Colonic mucosa (tissue), 4 donors: Measurements from ENCODE around the gene IBTK. TPM values are rescaled to one million over a fixed set of nuclear protein-coding genes. Genes with fewer than 3 reads are reported as not detected.
"Not testable (repeated sequence)": the region's sequence is repeated elsewhere in the genome, so short reads cannot be mapped to it uniquely, and the experiment has no call there.

Source experiments
- DNase-seq: peaks from one replicate; pipeline ENCODE4 v3.0.0-alpha.2; 2020
- H3K27ac ChIP-seq: fragments of 200-600 bp; one replicate; pipeline ENCODE4 v1.8.0; 2021
- H3K27me3 ChIP-seq: fragments of 200-600 bp; one replicate; pipeline ENCODE4 v1.8.0; 2021
- H3K36me3 ChIP-seq: fragments of 200-600 bp; one replicate; pipeline ENCODE4 v1.8.0; 2021
- H3K4me1 ChIP-seq: fragments of 200-600 bp; one replicate; pipeline ENCODE4 v1.8.0; 2021; ENCODE audit warnings: mild to moderate bottlenecking
- H3K4me3 ChIP-seq: fragments of 200-600 bp; one replicate; pipeline ENCODE4 v1.8.0; 2021
- H3K9ac ChIP-seq, 2 donors: one replicate each; pipeline ENCODE4 v1.7.0; 2013; ENCODE audit warnings: control low read depth in 2 of 2, low read depth in 2 of 2, low read length in 2 of 2
- H3K9me3 ChIP-seq: fragments of 200-600 bp; one replicate; pipeline ENCODE4 v1.8.0; 2021
- CTCF ChIP-seq: fragments of 200-600 bp; IDR thresholded peaks from one replicate; pipeline ENCODE4 v1.8.0; 2022; ENCODE audit warnings: antibody characterized with exemption, mild to moderate bottlenecking
- intact Hi-C: fragments of 100-400 bp; cut with DNase I; formaldehyde crosslinking; loops from one replicate; pipeline ENCODE4 v1.14.1; 2022
- total RNA-seq, 2 donors: library from RNA; stranded (reverse); fragmentation: NEBNext Ultra II Directional in 1 of 2; extraction: Animal tissue kit (Norgen Biotek cat#: 25700) in 1 of 2; gene quantifications; one replicate each; pipeline ENCODE4 v1.2.1, GENCODE V29; 2021
- donor health status: healthy.
- donor health status: DM: no; HTN: no; CAD: no.
- donor health status: DM: no; HTN: no; CAD: no.

Gene IBTK
- total RNA-seq, 2 donors from 2014 or later = 37.5 to 39.8 TPM

GRCh38 chr6:82204020-82204419, 43.5 kb downstream of the IBTK start:
- H3K27ac ChIP-seq = no peak overlapping the region
- H3K9me3 ChIP-seq = no peaks in the 10 kb centered on the region
- DNase-seq = no peak
- no peak overlapping the region for H3K9ac ChIP-seq
- H3K36me3 ChIP-seq = peaks cover 9% of the 10 kb centered on the region
- no peak for TF ChIP-seq CTCF
- H3K27me3 ChIP-seq = no peaks in the 10 kb centered on the region
- H3K4me3 ChIP-seq = no peak overlapping the region
- no peaks in the 10 kb centered on the region for H3K4me1 ChIP-seq
- intact Hi-C loops = no loop called here

- no peak for TF ChIP-seq CTCF
- no peak overlapping the region for H3K4me3 ChIP-seq
- no peak overlapping the region for H3K9ac ChIP-seq
- H3K27me3 ChIP-seq = no peaks in the 10 kb centered on the region
- intact Hi-C loops = no loop called here
- H3K27ac ChIP-seq = no peak overlapping the region
- no peak for DNase-seq
- no peaks in the 10 kb centered on the region for H3K4me1 ChIP-seq
- H3K36me3 ChIP-seq = peaks cover 15% of the 10 kb centered on the region
- H3K9me3 ChIP-seq = no peaks in the 10 kb centered on the region
These were observed 49.8 kb downstream of the IBTK start for GRCh38 chr6:82197784-82198183.

GRCh38 chr6:82197245-82197644, 50.3 kb downstream of the IBTK start:
- H3K9ac ChIP-seq, H3K27ac ChIP-seq, intact Hi-C loops, H3K4me3 ChIP-seq, H3K27me3 ChIP-seq, H3K4me1 ChIP-seq, DNase-seq, H3K9me3 ChIP-seq: not testable (repeated sequence)
- H3K36me3 ChIP-seq = peaks cover 13% of the 10 kb centered on the region

GRCh38 chr6:82196161-82196560, 51.4 kb downstream of the IBTK start:
- DNase-seq = no peak
- no peak for TF ChIP-seq CTCF
- no peak overlapping the region for H3K27ac ChIP-seq
- no peaks in the 10 kb centered on the region for H3K4me1 ChIP-seq
- peaks cover 6% of the 10 kb centered on the region for H3K36me3 ChIP-seq
- no peak overlapping the region for H3K9ac ChIP-seq
- no peak overlapping the region for H3K4me3 ChIP-seq
- no peaks in the 10 kb centered on the region for H3K9me3 ChIP-seq
- intact Hi-C loops = no loop called here
- H3K27me3 ChIP-seq = no peaks in the 10 kb centered on the region

GRCh38 chr6:82195619-82196018, 51.9 kb downstream of the IBTK start:
- H3K9me3 ChIP-seq = no peaks in the 10 kb centered on the region
- H3K4me3 ChIP-seq = no peak overlapping the region
- H3K36me3 ChIP-seq = peaks cover 6% of the 10 kb centered on the region

More at GRCh38 chr6:82195619-82196018, 51.9 kb downstream of the IBTK start:
- no peaks in the 10 kb centered on the region for H3K4me1 ChIP-seq
- DNase-seq = no peak
- H3K9ac ChIP-seq = no peak overlapping the region
- intact Hi-C loops = no loop called here
- no peak for TF ChIP-seq CTCF
- no peak overlapping the region for H3K27ac ChIP-seq
- H3K27me3 ChIP-seq = no peaks in the 10 kb centered on the region
